Measurements from ENCODE around the gene MOV10.
A peak's percentile ranks its signal among the peaks of the same experiment; 100 is the strongest.

The MOV10 gene

DNA sequence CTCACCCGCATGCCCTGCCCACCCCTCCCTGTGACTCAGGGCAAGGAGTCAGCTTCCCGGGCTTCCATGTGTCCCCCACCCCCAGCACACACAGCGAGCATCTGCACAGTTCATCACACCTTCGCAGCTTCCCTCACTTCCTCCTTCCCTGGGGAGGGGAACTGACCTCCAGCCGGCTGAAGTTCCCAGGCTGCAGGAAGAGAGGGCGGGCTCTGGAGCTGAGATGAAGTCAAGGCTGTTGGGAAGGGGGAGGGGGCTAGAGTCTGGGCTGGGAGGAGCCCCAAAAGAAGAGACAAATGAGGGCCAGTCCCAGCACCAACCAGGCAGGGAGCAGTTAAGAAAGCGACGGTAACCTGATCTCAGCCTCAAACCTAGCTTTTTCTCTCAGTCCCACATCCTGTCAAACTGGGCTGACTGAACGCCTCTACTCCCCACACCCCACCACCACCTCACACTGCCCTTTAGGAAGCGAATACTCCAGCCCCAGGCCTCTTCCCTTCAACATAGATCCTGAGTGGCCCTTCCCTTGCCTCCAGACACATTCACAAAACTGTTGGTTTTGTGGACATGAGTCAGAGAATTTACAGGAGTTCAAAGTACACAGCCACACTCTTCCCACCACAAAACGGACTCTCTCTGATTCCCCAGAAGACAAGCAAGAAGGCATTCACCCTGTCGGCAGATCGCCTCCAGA, 30.6 kb downstream of the MOV10 start (continued):
- TF ChIP-seq, protein P1, sequence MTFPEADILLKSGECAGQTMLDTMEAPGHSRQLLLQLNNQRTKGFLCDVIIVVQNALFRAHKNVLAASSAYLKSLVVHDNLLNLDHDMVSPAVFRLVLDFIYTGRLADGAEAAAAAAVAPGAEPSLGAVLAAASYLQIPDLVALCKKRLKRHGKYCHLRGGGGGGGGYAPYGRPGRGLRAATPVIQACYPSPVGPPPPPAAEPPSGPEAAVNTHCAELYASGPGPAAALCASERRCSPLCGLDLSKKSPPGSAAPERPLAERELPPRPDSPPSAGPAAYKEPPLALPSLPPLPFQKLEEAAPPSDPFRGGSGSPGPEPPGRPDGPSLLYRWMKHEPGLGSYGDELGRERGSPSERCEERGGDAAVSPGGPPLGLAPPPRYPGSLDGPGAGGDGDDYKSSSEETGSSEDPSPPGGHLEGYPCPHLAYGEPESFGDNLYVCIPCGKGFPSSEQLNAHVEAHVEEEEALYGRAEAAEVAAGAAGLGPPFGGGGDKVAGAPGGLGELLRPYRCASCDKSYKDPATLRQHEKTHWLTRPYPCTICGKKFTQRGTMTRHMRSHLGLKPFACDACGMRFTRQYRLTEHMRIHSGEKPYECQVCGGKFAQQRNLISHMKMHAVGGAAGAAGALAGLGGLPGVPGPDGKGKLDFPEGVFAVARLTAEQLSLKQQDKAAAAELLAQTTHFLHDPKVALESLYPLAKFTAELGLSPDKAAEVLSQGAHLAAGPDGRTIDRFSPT (tag by site-specific recombination; IDR thresholded peaks at IDR 0.05), result no peak
- TF ChIP-seq ZBTB48 (tag by site-specific recombination; IDR thresholded peaks at IDR 0.05) (no peak), ZNF132 (tag by site-specific recombination; IDR thresholded peaks at IDR 0.05; ENCODE audit: borderline replicate concordance) (no peak), ZSCAN30 (tag by site-specific recombination; IDR thresholded peaks at IDR 0.05) (0 out of 2 replicates have a peak, but pooled peaks have one; percentile 12), MYNN (tag by site-specific recombination; IDR thresholded peaks at IDR 0.05; ENCODE audit: borderline replicate concordance) (no peak), ZNF398 (tag by site-specific recombination; IDR thresholded peaks at IDR 0.05) (peak; percentile 99), ZBTB7A (tag by site-specific recombination; IDR thresholded peaks at IDR 0.05; ENCODE audit: low read depth) (no peak), GLI4 (tag by site-specific recombination; IDR thresholded peaks at IDR 0.05) (no peak), ZNF776 (tag by site-specific recombination; IDR thresholded peaks at IDR 0.05; ENCODE audit: borderline replicate concordance) (no peak), ZNF473 (tag by site-specific recombination; IDR thresholded peaks at IDR 0.05) (no peak), ZNF324 (tag by site-specific recombination; IDR thresholded peaks at IDR 0.05) (no peak), ZNF549 (tag by site-specific recombination; IDR thresholded peaks at IDR 0.05) (no peak), ZNF366 (tag by site-specific recombination; conservative IDR thresholded peaks at IDR 0.05) (peak; percentile 78), ZBTB49 (tag by site-specific recombination; IDR thresholded peaks at IDR 0.05; ENCODE audit: low read depth) (no peak), ZNF26 (tag by site-specific recombination; IDR thresholded peaks at IDR 0.05) (no peak), ZNF433 (tag by site-specific recombination; IDR thresholded peaks at IDR 0.05; ENCODE audit: low read depth) (no peak), ZNF146 (tag by site-specific recombination; IDR thresholded peaks at IDR 0.05) (no peak), ZBTB8A (tag by site-specific recombination; IDR thresholded peaks at IDR 0.05) (peak; percentile 70), ZFP37 (tag by site-specific recombination; IDR thresholded peaks at IDR 0.05) (no peak), ZNF394 (tag by site-specific recombination; IDR thresholded peaks at IDR 0.05; ENCODE audit: borderline replicate concordance) (0 out of 2 replicates have a peak, but pooled peaks have one; percentile 11), TCF7L2 (IDR thresholded peaks at IDR 0.05; ENCODE audit: borderline replicate concordance, low read depth, low read length) (no peak), REPIN1 (tag by site-specific recombination; IDR thresholded peaks at IDR 0.05; ENCODE audit: low read depth) (no peak), ZNF354C (tag by site-specific recombination; IDR thresholded peaks at IDR 0.05; ENCODE audit: borderline replicate concordance, low read depth) (no peak), ZNF610 (tag by site-specific recombination; IDR thresholded peaks at IDR 0.05; ENCODE audit: borderline replicate concordance) (no peak), KLF9 (tag by site-specific recombination; IDR thresholded peaks at IDR 0.05; ENCODE audit: low read depth) (no peak; the same call in 1 of the 2 replicates), ZNF426 (tag by site-specific recombination; IDR thresholded peaks at IDR 0.05) (no peak), SCRT1 (tag by site-specific recombination; IDR thresholded peaks at IDR 0.05; ENCODE audit: borderline replicate concordance) (no peak), ZNF660 (tag by site-specific recombination; IDR thresholded peaks at IDR 0.05) (0 out of 2 replicates have a peak, but pooled peaks have one; percentile 54)
- TF ChIP-seq, protein P2, sequence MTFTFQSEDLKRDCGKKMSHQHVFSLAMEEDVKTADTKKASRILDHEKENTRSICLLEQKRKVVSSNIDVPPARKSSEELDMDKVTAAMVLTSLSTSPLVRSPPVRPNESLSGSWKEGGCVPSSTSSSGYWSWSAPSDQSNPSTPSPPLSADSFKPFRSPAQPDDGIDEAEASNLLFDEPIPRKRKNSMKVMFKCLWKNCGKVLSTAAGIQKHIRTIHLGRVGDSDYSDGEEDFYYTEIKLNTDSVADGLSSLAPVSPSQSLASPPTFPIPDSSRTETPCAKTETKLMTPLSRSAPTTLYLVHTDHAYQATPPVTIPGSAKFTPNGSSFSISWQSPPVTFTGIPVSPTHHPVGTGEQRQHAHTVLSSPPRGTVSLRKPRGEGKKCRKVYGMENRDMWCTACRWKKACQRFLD (tag by site-specific recombination; IDR thresholded peaks at IDR 0.05), result no peak
- TF ChIP-seq, protein P3, sequence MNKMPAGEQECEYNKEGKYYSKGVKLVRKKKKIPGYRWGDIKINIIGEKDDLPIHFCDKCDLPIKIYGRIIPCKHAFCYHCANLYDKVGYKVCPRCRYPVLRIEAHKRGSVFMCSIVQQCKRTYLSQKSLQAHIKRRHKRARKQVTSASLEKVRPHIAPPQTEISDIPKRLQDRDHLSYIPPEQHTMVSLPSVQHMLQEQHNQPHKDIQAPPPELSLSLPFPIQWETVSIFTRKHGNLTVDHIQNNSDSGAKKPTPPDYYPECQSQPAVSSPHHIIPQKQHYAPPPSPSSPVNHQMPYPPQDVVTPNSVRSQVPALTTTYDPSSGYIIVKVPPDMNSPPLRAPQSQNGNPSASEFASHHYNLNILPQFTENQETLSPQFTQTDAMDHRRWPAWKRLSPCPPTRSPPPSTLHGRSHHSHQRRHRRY (tag by site-specific recombination; IDR thresholded peaks at IDR 0.05), result no peak
